GM19099 (cell line): ENCODE results near the gene TUBB.

ENCODE experiments used
- POLR2A ChIP-seq: IDR thresholded peaks from 3 replicates; pipeline ENCODE4 v1.6.1; 2011; ENCODE audit warnings: low read depth; ENCODE audit not compliant: insufficient read length; ENCODE audit errors: extremely low read depth

TUBB gene

GRCh38 chr6:30719791-30720737, at the start of gene TUBB:
Gene TUBB, plus strand, starts transcription at chr6:30720352. Its CDS starts 155 bp downstream, at chr6:30720507.
- TF ChIP-seq POLR2A: peak; percentile 91

DNA sequence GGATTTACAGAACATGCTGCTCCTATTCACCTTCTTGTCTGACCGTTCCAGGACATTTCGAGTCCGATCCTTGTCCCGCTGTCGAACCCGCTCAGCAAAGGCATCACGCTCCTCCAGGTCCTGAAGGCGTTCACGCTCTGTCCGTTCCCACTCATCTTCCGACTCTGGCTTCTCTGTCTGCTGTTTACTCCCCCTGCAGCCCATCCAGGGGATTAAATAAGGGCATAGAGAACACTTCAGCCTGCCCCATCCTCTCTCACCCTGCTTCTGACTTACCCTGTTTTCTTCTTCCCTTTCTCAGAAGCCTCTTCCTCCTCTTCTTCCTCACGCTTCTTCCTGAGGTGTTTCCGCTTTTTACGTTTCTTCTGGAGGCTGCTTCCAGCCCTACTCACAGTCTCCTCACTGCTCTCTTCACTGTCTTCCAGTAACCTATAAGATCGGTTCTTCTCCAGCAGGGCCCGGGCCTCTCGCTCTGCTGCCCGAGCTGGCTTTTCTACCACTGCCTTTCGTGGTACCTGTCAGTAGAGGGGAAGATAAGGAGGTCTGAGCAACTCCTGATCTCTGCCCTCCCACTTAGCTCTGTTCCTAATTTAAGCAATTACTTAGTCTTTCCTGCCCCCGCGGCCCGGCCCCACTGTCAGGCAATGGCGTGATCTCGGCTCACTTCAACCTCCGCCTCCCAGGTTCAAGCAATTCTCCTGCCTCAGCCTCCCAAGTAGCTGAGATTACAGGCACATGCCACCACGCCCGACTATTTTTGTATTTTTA, 49.2 kb upstream of the TUBB start:
- TF ChIP-seq POLR2A: no peak

GRCh38 chr6:30672445-30673253, 47.5 kb upstream of the TUBB start, which contains the start of gene DHX16:
Gene DHX16, minus strand, starts transcription at chr6:30673006. Its CDS starts 165 bp downstream, at chr6:30672841.
- peak; percentile 75 for TF ChIP-seq POLR2A

DNA sequence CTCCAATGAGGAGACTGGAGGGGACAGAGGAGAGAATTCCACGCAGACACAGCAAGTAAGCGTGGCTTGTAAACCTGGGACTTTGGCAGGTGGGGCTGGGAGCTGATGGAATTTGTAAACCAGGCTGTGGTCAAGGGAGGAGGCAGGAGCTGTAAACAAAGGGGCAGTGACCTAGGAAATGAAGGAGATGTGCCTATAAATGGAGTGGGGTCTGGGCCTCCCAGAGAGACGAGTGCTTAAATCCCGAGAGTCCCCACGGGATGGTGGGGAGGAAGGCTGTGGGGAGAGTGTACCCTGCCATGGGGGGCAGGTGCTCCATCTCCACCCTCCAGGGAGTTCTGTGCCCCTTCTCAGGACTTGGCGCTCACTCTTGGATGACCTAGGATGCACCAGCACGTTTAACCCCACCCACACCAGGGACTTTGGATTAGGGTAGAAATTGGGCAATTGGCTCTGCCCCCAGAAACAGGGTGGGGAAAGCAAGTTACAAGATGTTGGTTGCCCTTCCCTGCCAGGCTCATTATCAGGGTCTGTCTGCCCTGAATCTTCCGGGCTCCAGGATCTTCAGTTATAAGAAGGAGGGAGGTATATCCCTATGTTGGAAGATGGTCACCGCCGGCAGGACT, 43.4 kb upstream of the TUBB start:
- TF ChIP-seq POLR2A: no peak

DNA sequence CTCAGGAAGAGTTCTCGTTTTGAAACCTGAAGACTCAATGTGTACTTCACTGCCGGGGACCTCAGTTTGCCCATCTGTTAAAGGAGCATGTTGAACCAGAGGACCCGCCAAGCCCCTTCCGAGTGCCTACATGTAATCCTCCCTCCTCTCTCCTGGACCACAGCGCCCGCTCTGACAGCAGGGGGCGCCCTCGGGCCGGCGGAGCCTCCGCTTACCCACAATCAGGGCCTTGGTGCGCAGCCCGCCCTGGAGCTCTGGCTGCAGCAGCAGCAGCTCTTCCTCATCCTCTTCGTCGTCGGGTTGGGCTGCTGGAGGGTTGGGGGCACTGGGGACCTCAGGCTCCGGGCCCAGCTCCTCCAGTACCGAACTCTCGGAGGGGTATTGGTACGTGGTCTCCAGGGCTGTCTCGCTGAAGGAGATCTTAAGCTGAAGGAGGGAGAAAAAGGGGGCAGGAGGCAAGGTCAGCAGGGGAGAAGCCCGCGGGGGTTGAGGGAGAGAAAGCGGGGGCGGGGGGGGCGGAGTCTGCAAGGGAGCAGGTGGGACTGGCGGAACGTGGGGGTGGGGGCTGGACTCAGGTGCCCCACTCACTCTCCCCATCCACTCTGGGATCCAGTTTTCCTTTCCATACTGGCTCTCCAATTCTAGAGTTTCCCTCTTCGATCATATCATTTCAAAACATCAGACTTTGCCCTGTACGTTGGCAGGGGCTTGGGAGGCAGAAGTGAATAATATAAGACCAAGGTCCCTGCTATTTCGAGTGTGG, 41.0 kb upstream of the TUBB start:
- no peak for TF ChIP-seq POLR2A

DNA sequence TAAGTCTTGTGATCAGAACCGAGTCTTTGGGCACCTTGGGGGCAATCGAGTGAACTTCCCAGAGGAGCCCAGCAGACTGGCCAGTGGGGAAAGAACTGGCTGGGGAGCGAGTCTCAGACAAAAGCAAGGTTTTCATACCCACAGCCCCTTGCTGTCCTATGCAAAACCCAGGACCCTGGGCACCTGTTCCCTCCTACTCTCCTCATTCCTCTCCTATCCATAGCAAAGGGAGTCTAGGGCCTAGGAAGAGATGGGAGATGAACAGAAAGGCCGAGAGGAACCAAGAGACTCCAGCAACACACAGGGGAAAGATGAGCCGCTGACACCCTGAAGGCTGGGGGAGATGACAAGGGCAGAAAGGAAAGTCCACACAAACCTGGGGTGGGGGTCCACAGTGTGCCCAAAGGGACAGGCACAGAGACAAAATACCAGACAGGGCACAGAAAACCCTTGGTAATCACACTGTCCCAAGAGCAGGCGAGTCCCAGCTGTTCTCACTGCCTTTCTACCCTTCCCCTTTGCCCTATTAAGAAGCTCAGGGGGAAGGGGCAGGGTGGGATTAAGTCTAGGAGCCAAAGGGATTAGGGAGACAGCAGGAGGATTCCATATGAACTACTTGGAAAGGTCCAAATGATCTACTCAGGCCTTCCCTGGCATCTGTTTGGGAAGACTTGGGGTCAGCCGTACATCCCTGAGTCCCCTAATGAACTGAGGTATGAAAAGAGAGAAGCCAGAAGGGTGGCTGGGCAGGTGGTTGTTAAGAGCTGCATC, 40.2 kb upstream of the TUBB start:
- no peak for TF ChIP-seq POLR2A

GRCh38 chr6:30681766-30682142, 38.4 kb upstream of the TUBB start:
- no peak for TF ChIP-seq POLR2A

DNA sequence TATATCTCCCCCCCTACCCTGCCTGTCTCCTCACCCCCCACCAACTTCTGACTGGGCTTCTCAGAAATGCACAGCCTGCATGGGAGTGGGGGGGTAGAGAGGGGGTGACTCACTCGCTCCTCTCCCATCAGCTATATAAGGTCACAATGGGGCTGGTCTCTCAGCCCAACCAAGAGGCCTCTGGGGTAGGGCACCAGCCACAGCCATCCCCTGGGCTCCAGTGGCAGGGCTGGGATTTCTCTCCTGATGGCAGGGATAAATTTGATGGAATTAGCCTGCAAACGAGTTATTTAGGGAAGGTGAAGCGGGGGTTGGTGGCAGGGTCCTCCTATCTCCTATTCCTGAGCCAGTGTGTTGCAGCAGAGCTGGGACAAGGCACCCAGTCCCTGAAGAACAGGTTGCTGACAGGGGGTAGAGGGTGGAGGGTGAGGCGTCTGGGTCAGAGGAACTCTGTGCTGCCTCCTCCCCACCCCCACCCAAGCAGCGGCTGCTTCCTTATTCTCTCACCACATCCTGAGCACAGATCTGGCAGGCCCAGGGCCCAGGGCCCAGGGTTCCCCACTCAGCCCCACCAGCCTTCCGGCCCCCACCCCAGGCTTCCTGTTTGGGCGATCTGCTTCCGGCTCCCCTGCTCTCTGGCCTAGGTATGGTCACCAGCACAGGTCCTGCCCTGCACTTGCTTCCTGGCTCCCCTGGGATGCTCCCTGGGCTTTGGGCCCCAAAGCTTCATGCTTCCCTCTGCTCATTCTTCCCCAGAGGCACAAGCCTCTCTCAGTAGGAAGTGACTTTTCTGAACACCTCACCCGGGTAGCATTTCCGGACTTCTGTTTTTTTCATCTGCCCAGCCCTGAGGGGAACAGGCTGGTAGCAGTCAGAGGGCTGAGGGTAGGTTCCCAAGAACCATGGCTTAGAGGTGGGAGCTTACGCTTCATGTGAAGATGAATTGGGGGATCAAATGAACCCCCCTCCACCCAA, 37.7 kb upstream of the TUBB start:
- peak; percentile 55 for TF ChIP-seq POLR2A

GRCh38 chr6:30683183-30683979, 36.8 kb upstream of the TUBB start:
- no peak for TF ChIP-seq POLR2A

DNA sequence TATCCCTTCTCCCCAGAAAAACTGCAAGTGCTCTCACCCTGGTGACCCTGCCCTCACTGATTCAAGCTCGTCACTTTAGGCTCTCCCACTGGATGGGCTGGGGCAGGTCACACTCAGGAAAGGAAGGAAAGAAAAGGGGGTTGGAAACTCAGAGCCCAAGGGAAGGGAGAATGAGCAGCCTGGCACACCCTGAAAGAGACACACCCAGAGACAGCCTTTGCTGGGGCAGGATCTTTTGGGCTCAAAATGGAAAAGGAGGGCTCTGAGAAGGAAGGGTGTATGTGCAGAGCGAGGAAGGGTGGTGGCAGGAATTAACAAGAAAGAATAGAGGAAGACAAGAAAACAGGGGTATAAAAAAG, 36.2 kb upstream of the TUBB start:
- TF ChIP-seq POLR2A: no peak
